8988T (cell line): Measurements from ENCODE around the gene RERE.
"Not testable (repeated sequence)": the region's sequence is repeated elsewhere in the genome, so short reads cannot be mapped to it uniquely, and the experiment has no call there.

Experiments
- DNase-seq: peaks from one replicate; pipeline ENCODE4 v3.0.0; 2011

The RERE gene

GRCh38 chr1:8747879-8748825 lies 69.3 kb downstream of the RERE start:
- DNase-seq: no peak

- DNase-seq: no peak
Observed at GRCh38 chr1:8746554-8746953, 70.9 kb downstream of the RERE start.

- DNase-seq: no peak
Observed at GRCh38 chr1:8745749-8746390, 71.6 kb downstream of the RERE start.

DNA sequence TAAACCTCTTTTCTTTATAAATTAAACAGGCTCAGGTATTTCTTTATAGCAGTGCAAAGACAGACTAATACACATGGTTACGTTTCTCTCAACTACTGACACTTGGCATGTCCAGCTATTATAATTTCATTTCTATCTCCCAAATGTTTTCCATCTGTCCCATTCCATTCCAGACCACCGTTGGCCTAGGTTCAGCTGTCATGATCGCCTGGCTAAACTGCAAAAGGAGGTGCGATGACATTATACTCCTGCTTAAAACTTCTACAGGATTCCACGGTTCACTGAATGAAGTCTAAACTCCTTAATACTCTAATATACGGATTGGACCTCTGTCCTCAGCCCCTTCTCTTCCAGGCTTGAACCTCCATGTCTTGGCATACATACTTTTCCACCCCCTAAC lies 72.1 kb downstream of the RERE start:
- DNase-seq: no peak

DNA sequence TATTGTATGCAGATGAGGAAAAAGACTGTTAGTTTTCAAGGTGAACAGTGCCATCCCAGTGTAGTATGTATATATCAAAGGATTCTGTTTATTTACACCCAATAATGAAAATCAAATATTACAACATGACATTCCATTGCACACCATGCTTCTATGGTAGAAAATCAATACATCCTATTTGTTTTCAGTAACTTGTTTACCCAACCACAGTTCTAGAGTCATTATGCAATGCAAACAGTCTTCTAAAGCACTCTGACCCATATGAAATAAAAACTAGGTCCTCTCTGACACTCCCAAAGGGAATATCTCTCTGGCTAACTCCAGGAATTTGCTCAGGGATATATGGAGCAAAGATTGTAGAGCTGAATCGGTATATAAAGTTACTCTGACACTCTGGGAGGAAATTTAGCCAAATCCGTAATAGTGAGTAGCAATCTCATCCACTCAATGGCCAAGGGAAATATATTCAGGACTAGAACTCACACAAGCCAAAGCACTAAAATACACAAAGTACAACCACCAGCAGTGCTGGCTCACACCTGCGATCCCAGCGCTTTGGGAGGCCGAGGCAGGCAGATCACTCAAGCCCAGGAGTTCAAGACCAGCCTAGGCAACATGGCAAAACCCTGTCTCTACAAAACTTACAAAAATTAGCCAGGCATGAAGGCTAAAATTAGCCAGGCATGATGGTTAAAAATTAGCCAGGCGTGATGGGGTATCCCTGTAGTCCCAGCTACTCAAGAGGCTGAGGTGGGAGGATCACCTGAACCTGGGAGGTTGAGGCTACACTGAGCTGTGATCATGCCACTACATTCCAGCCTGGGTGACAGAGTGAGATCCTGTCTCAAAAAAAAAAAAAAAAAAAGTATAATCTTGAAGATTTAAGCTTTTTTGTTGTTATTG lies 75.2 kb downstream of the RERE start:
- no peak for DNase-seq

- no peak for DNase-seq
Observed at GRCh38 chr1:8740034-8740449, 77.4 kb downstream of the RERE start.

GRCh38 chr1:8739377-8739776 lies 78.1 kb downstream of the RERE start:
- DNase-seq: no peak

DNA sequence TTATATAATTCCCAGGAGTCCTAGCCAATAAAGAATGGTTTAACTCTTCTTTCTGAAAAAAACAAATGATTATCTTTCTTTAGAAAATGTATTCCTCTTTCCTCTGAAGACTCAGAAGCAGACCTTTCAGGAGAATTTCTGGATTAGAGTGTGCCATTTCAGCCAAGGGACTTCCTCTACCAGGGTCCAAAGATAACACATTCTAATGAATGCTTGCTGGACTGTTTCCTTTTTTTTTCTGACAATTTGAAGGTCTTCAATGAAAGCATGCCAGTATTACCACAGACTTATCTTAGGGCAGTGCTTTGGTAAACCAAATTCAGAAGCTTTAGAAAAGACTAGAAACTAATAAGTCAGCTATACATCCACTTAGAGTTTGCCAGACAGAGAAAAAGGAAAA lies 80.5 kb downstream of the RERE start:
- no peak for DNase-seq

- DNase-seq: no peak
Observed at GRCh38 chr1:8733484-8733883, 84.0 kb downstream of the RERE start.

GRCh38 chr1:8731162-8731561 lies 86.3 kb downstream of the RERE start:
- DNase-seq: no peak

GRCh38 chr1:8728464-8728863 lies 89.0 kb downstream of the RERE start:
- DNase-seq: no peak

- DNase-seq: no peak
Observed at GRCh38 chr1:8727809-8728213, 89.6 kb downstream of the RERE start.

DNA sequence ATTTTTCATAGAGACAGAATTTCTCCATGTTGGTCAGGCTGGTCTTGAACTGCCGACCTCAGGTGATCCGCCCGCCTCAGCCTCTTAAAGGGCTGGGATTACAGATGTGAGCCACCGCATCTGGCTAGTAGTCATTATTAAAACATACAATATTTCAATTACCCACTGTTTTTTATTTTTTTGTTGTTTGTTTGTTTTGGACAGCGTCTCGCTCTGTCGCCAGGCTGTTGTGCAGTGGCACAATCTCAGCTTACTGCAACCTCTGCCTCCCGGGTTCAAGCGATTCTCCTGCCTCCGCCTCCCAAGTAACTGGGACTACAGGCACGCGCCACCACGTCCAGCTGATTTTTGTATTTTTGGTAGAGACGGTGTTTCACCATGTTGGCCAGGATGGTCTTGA lies 90.1 kb downstream of the RERE start:
- not testable (repeated sequence) for DNase-seq

DNA sequence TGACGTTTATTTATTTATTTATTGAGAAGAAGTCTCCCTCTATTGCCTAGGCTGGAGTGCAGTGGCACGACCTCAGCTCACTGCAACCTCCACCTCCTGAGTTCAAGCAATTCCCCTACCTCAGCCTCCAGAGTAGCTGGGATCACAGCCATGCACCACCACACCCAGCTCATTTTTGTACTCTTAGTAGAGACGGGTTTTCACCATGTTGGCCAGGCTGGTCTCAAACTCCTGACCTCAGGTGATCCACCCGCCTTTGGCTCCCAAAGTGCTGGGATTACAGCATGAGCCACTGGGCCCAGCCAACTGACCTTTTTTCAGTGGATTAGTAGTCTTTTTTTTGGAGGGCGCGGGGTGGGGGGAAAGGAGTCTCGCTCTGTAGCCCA lies 90.6 kb downstream of the RERE start:
- DNase-seq: not testable (repeated sequence)

GRCh38 chr1:8723010-8723409 lies 94.4 kb downstream of the RERE start:
- DNase-seq: no peak

GRCh38 chr1:8722366-8722765 lies 95.1 kb downstream of the RERE start:
- no peak for DNase-seq

DNA sequence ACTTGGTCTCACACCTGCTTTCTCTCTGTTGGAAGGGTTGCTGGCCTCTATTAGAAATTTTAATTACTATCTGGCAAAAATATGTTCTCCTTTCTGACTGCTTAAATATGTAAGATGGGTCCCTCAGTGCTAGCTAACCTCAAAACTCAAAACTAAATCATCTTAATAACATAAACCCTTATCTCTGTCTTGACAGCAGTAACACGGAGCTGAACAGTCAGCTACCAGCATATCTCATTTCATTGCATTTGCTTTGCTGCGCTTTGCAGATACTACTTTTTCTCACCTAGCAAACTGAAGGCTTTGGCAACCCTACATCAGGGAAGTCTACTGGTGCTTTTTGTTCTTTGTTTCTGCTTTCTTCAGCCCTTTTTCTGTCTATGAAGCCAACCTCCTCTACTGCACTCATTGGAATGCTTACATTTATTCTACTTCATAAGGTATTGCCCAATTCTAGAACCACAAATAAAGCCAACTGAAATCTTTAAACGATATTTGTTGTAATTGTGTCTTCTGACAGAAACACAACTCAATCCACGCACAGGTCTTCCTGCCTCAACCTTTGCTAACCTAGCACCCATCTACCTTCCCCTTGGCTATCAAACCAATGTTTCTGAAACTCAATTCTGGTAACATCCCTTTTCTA lies 95.6 kb downstream of the RERE start:
- no peak for DNase-seq

GRCh38 chr1:8720347-8720746 lies 97.1 kb downstream of the RERE start:
- DNase-seq: no peak

DNA sequence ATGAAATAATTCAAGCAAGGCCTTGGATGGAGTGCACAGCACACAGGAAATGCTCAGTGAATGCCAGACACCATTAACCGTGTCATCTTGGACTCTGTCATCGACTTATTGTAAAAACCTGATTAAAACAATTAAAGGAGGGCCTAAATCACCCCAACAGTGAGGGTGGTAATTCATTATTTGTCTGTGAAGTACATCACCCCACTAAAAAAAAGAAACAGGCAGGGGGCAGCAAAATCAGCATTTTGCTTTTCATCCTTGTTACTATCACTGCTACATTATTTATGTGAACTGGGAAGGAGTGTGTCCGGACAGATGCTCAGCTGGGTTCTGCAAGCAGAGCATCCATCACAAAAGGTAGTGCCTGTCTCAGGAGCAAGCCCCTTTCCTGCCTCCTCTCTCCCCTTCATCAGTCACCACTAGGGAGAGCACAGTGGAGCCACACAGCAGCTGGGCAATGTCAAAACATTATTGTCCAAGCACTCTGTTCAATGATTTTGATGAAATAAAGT lies 98.5 kb downstream of the RERE start:
- DNase-seq: no peak

DNA sequence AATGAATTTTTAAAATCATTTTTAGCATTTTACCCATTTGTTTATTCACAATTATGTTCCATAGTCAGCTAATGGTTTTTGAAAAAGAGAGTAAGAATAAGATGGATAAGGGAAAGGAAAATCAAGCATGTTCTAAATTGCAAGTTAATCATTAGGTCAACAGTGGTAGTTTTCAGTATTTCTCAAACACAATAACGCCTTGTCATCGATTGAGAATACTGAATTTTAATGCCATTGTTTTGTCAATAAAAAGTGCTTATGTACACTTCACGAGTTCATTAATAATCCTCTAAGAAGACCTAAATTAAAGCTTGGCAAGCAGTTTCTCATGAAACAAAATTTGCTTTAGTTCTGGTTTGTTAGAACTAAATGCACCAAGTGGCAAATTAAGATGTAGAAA lies 100.3 kb downstream of the RERE start:
- no peak for DNase-seq

DNA sequence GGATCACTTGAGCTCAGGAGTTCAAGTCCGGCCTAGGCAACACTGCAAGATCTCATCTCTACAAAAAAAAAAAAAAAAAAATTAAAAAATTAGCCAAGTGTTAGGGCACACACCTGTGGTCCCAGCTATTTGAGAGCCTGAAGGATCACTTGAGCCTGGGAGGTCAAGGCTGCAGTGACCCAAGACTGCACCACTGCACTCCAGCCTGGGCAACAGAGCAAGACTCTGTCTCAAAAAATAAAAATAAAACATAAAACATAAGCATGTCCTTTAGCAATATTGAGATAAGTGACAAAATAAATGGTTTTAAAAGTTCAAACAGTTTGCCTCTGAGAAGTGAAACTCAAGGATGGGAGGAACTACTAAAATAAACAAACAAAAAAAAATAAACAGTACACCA lies 101.2 kb downstream of the RERE start:
- no peak for DNase-seq

GRCh38 chr1:8714173-8714572 lies 103.3 kb downstream of the RERE start:
- DNase-seq: no peak
